OCI-LY3 (cell line): ENCODE measurements around the gene SMIM15.

Experiments used
- H2AFZ ChIP-seq: fragments of 200-600, 300-600 bp; shearing (Covaris generic); 2 replicates; pipeline ENCODE4 v1.6.0; 2014; ENCODE audit warnings: antibody characterized with exemption, low read depth, low read length
- H3K27ac ChIP-seq: fragments of 200-600, 300-600 bp; sonication (generic); 2 replicates; pipeline ENCODE4 v1.5.1; 2014; ENCODE audit warnings: mild to moderate bottlenecking, low read length, moderate library complexity, mixed read lengths
- H3K27me3 ChIP-seq: fragments of 200-600, 300-600 bp; sonication (generic); 2 replicates; pipeline ENCODE4 v1.6.1; 2014; ENCODE audit warnings: low read depth, low read length, mixed read lengths
- H3K36me3 ChIP-seq: fragments of 200-600, 300-600 bp; sonication (generic); replicated peaks from 2 replicates; pipeline ENCODE3; 2014; ENCODE audit warnings: low read depth, low read length, mixed read lengths
- H3K4me1 ChIP-seq: fragments of 300-600, 200-600 bp; sonication (generic); 2 replicates; pipeline ENCODE4 v1.6.1; 2014; ENCODE audit warnings: low read length, mixed read lengths
- H3K4me2 ChIP-seq: fragments of 200-600, 300-600 bp; sonication (generic); 2 replicates; pipeline ENCODE4 v1.6.1; 2014; ENCODE audit warnings: low read length, mixed read lengths
- H3K4me3 ChIP-seq: fragments of 300-600, 200-600 bp; sonication (generic); 2 replicates; pipeline ENCODE4 v1.5.1; 2014; ENCODE audit warnings: antibody characterized with exemption, mild to moderate bottlenecking, low read length, moderate library complexity
- H3K79me2 ChIP-seq: fragments of 300-600, 200-600 bp; shearing (Covaris generic); 2 replicates; pipeline ENCODE4 v1.6.1; 2014; ENCODE audit warnings: mild to moderate bottlenecking, low read length, mixed read lengths
- H3K9ac ChIP-seq: fragments of 300-600, 200-600 bp; shearing (Covaris generic); 2 replicates; pipeline ENCODE4 v1.6.0; 2014; ENCODE audit warnings: mild to moderate bottlenecking, low read length, moderate library complexity
- H3K9me3 ChIP-seq: fragments of 200-600, 300-600 bp; shearing (Covaris generic); 2 replicates; pipeline ENCODE4 v1.6.1; 2014; ENCODE audit warnings: low read length, mixed read lengths; ENCODE audit not compliant: insufficient read depth
- H4K20me1 ChIP-seq: fragments of 200-600, 300-600 bp; sonication (generic); 2 replicates; pipeline ENCODE4 v1.6.1; 2016; ENCODE audit warnings: low read length, mixed read lengths; ENCODE audit not compliant: insufficient read depth
- CTCF ChIP-seq: fragments of 200-600, 300-600 bp; sonication (generic); IDR thresholded peaks from 2 replicates; pipeline ENCODE4 v1.5.1; 2014; ENCODE audit warnings: antibody characterized with exemption, low read length, low read depth
- EZH2phosphoT487 ChIP-seq: fragments of 200-600 bp; shearing (Covaris generic); IDR thresholded peaks from 2 replicates; pipeline ENCODE4 v1.6.1; 2018; ENCODE audit warnings: antibody characterized with exemption, mixed run types, low read depth

The SMIM15 gene

GRCh38 chr5:61184708-61185107 lies 22.4 kb upstream of the SMIM15 start:
- Histone ChIP-seq H3K4me1 (no peaks in the 10 kb centered on the region), H4K20me1 (no peaks in the 10 kb centered on the region), H3K9me3 (no peaks in the 10 kb centered on the region), H3K79me2 (no peaks in the 10 kb centered on the region), H2AFZ (no peak overlapping the region), H3K4me2 (no peak overlapping the region), H3K4me3 (no peak overlapping the region), H3K27ac (no peak overlapping the region), H3K9ac (no peak overlapping the region), H3K36me3 (no peaks in the 10 kb centered on the region), H3K27me3 (no peaks in the 10 kb centered on the region)
- TF ChIP-seq CTCF, result no peak
- TF ChIP-seq EZH2phosphoT487, result no peak

GRCh38 chr5:61183538-61183937 lies 21.3 kb upstream of the SMIM15 start:
- H2AFZ ChIP-seq, result no peak overlapping the region
- no peak overlapping the region for H3K27ac ChIP-seq

GRCh38 chr5:61182449-61182848 lies 20.2 kb upstream of the SMIM15 start:
- Histone ChIP-seq H3K27ac (no peak overlapping the region), H3K27me3 (no peaks in the 10 kb centered on the region), H2AFZ (no peak overlapping the region), H4K20me1 (no peaks in the 10 kb centered on the region), H3K4me3 (no peak overlapping the region), H3K36me3 (no peaks in the 10 kb centered on the region), H3K4me1 (peaks cover 8% of the 10 kb centered on the region), H3K79me2 (no peaks in the 10 kb centered on the region), H3K9ac (no peak overlapping the region), H3K4me2 (no peak overlapping the region), H3K9me3 (no peaks in the 10 kb centered on the region)
- TF ChIP-seq CTCF (no peak), EZH2phosphoT487 (no peak)

More at GRCh38 chr5:61183538-61183937, 21.3 kb upstream of the SMIM15 start:
- no peak overlapping the region for H3K4me2 ChIP-seq
- no peak overlapping the region for H3K9ac ChIP-seq
- H4K20me1 ChIP-seq, result no peaks in the 10 kb centered on the region
- H3K9me3 ChIP-seq, result no peaks in the 10 kb centered on the region
- no peaks in the 10 kb centered on the region for H3K4me1 ChIP-seq
- no peaks in the 10 kb centered on the region for H3K36me3 ChIP-seq
- H3K27me3 ChIP-seq, result no peaks in the 10 kb centered on the region
- TF ChIP-seq EZH2phosphoT487, result no peak
- no peak for TF ChIP-seq CTCF
- no peaks in the 10 kb centered on the region for H3K79me2 ChIP-seq
- H3K4me3 ChIP-seq, result no peak overlapping the region

GRCh38 chr5:61180886-61181285 lies 18.6 kb upstream of the SMIM15 start:
- H3K9ac ChIP-seq, result no peak overlapping the region
- H3K27ac ChIP-seq, result no peak overlapping the region
- H3K4me3 ChIP-seq, result no peak overlapping the region
- peak overlapping the region; percentile 38 for H3K4me2 ChIP-seq
- TF ChIP-seq EZH2phosphoT487 (no peak), CTCF (no peak)
- no peaks in the 10 kb centered on the region for H3K27me3 ChIP-seq
- no peaks in the 10 kb centered on the region for H3K36me3 ChIP-seq
- peaks cover 9% of the 10 kb centered on the region for H3K4me1 ChIP-seq
- H4K20me1 ChIP-seq, result no peaks in the 10 kb centered on the region
- H3K9me3 ChIP-seq, result no peaks in the 10 kb centered on the region
- no peak overlapping the region; the same call in 1 of the 2 replicates for H2AFZ ChIP-seq
- H3K79me2 ChIP-seq, result no peaks in the 10 kb centered on the region
